Panc1 (cell line): ENCODE results near the gene PYGO1.

Experiments
- POLR2AphosphoS5 ChIP-seq: IDR thresholded peaks from 2 replicates; pipeline ENCODE4 v1.6.1; 2012; ENCODE audit warnings: mild to moderate bottlenecking, low read depth, low read length, moderate library complexity
- TF ChIP-seq, protein P1 (sequence below), 2 experiments: IDR thresholded peaks; 2 replicates each; pipeline ENCODE4 v1.6.1; 2011 to 2012; ENCODE audit warnings: low read depth in 2 of 2, control low read depth in 1 of 2, low read length in 1 of 2, mild to moderate bottlenecking in 1 of 2, moderate library complexity in 1 of 2; ENCODE audit not compliant: insufficient read depth in 1 of 2

DNA sequence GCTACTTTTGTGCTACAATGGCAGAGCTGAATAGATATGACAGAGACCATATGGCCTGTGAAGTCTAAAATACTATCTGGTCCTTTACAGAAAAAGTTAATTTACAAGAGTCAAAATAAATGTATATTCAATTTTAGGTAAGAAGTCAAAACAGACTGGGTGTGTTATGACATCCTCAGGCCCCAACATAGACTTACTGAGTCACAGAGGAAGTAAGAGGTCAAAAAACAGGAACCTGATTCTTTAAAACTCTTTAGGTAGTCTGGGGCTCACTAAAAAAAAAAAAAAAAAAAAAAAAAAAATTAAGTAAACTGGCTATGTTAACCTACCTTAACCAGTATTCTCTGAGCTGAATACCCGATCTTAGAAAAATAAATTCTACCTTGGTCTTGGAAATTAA, 93.2 kb downstream of the PYGO1 start:
- TF ChIP-seq, protein P1, sequence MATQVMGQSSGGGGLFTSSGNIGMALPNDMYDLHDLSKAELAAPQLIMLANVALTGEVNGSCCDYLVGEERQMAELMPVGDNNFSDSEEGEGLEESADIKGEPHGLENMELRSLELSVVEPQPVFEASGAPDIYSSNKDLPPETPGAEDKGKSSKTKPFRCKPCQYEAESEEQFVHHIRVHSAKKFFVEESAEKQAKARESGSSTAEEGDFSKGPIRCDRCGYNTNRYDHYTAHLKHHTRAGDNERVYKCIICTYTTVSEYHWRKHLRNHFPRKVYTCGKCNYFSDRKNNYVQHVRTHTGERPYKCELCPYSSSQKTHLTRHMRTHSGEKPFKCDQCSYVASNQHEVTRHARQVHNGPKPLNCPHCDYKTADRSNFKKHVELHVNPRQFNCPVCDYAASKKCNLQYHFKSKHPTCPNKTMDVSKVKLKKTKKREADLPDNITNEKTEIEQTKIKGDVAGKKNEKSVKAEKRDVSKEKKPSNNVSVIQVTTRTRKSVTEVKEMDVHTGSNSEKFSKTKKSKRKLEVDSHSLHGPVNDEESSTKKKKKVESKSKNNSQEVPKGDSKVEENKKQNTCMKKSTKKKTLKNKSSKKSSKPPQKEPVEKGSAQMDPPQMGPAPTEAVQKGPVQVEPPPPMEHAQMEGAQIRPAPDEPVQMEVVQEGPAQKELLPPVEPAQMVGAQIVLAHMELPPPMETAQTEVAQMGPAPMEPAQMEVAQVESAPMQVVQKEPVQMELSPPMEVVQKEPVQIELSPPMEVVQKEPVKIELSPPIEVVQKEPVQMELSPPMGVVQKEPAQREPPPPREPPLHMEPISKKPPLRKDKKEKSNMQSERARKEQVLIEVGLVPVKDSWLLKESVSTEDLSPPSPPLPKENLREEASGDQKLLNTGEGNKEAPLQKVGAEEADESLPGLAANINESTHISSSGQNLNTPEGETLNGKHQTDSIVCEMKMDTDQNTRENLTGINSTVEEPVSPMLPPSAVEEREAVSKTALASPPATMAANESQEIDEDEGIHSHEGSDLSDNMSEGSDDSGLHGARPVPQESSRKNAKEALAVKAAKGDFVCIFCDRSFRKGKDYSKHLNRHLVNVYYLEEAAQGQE (IDR thresholded peaks at IDR 0.05; ENCODE audit: insufficient read depth in 1 of 2, low read depth in 2 of 2, low read length in 1 of 2) = no peak
- no peak for TF ChIP-seq POLR2AphosphoS5
